ENCODE results near the gene FSHR. TPM values are rescaled to one million over a fixed set of nuclear protein-coding genes. Genes with fewer than 3 reads are reported as not detected.

Gene FSHR
- total and polyA plus RNA-seq, 4 donors, result not detected

- Histone ChIP-seq H3K36me3 (ENCODE audit: control insufficient read depth in 4 of 4, insufficient read depth in 3 of 4, low read depth in 1 of 4, low read length in 3 of 4) (no peaks in the 10 kb centered on the region), H3K9me3 (ENCODE audit: control insufficient read depth in 4 of 4, low read length in 3 of 4) (no peaks in the 10 kb centered on the region), H3K4me1 (ENCODE audit: control insufficient read depth in 4 of 4, insufficient read depth in 4 of 4, low read length in 3 of 4) (no peaks in the 10 kb centered on the region), H3K27me3 (ENCODE audit: control insufficient read depth in 4 of 4, insufficient read depth in 4 of 4, low read length in 3 of 4) (no peaks in the 10 kb centered on the region), H3K27ac (ENCODE audit: low read depth in 1 of 2, low read length in 2 of 2) (no peak overlapping the region), H3K4me3 (ENCODE audit: low read depth in 1 of 3, low read length in 3 of 3) (no peak overlapping the region), H3K9ac (ENCODE audit: low read depth in 1 of 2, low read length in 2 of 2) (no peak overlapping the region)
- TF ChIP-seq ZBTB33 (IDR thresholded peaks at IDR 0.05) (no peak), HNF4A (conservative IDR thresholded peaks at IDR 0.05) (no peak), RXRA (IDR thresholded peaks at IDR 0.05) (no peak), TAF1 (conservative IDR thresholded peaks at IDR 0.05) (no peak), FOXA2 (IDR thresholded peaks at IDR 0.05) (no peak), FOXA1 (IDR thresholded peaks at IDR 0.05) (no peak), RAD21 (IDR thresholded peaks at IDR 0.05) (no peak)
- no peak for DNase-seq (ENCODE audit: low spot score)
These were observed 117.1 kb downstream of the FSHR start for GRCh38 chr2:49037197-49037596.

GRCh38 chr2:49035481-49035880 lies 118.8 kb downstream of the FSHR start:
- H3K27ac ChIP-seq (ENCODE audit: low read depth in 1 of 2, low read length in 2 of 2), result no peak overlapping the region
- 84% methylated on average over 1 of the region's 1 CpG for WGBS
- no peak overlapping the region for H3K4me3 ChIP-seq (ENCODE audit: low read depth in 1 of 3, low read length in 3 of 3)
- no peak for DNase-seq (ENCODE audit: low spot score)
- no peaks in the 10 kb centered on the region for H3K4me1 ChIP-seq (ENCODE audit: control insufficient read depth in 4 of 4, insufficient read depth in 4 of 4, low read length in 3 of 4)
- H3K27me3 ChIP-seq (ENCODE audit: control insufficient read depth in 4 of 4, insufficient read depth in 4 of 4, low read length in 3 of 4), result no peaks in the 10 kb centered on the region
- no peak overlapping the region for H3K9ac ChIP-seq (ENCODE audit: low read depth in 1 of 2, low read length in 2 of 2)
- no peak for TF ChIP-seq REST (IDR thresholded peaks at IDR 0.05)
- TF ChIP-seq HNF4A (conservative IDR thresholded peaks at IDR 0.05), result no peak
- no peak for TF ChIP-seq HNF4G (IDR thresholded peaks at IDR 0.05)
- no peak for TF ChIP-seq ATF3 (IDR thresholded peaks at IDR 0.05)
- TF ChIP-seq MAX (IDR thresholded peaks at IDR 0.05), result no peak
- TF ChIP-seq RXRA (IDR thresholded peaks at IDR 0.05), result no peak
- no peak for TF ChIP-seq JUND (IDR thresholded peaks at IDR 0.05)
- no peak for TF ChIP-seq EGR1 (IDR thresholded peaks at IDR 0.05; ENCODE audit: low read depth in 2 of 2)
- no peaks in the 10 kb centered on the region for H3K36me3 ChIP-seq (ENCODE audit: control insufficient read depth in 4 of 4, insufficient read depth in 3 of 4, low read depth in 1 of 4, low read length in 3 of 4)
- no peaks in the 10 kb centered on the region for H3K9me3 ChIP-seq (ENCODE audit: control insufficient read depth in 4 of 4, low read length in 3 of 4)
